WTC11 (cell line): ENCODE data around the gene AP4S1. TPM values are rescaled to one million over a fixed set of nuclear protein-coding genes. Genes with fewer than 3 reads are reported as not detected.
"Not testable (repeated sequence)": the region's sequence is repeated elsewhere in the genome, so short reads cannot be mapped to it uniquely, and the experiment has no call there.

Experiments used
- ATAC-seq: fragments of 200-7000 bp; cut with Tn5 transposase; 2 replicates; pipeline ENCODE4 v1.10.0; 2021; ENCODE audit warnings: mild to moderate bottlenecking, moderate library complexity
- CTCF ChIA-PET: fragments of 300-600 bp; sonication (Branson Sonifier 250); formaldehyde crosslinking; loops from one replicate; lab custom pipeline; 2021; ENCODE audit warnings: antibody characterized with exemption; lab: Charles Lee
- POLR2A ChIA-PET: fragments of 350-600 bp; sonication (Branson Sonifier 250); formaldehyde crosslinking; loops from one replicate; lab custom pipeline; 2021; ENCODE audit warnings: antibody characterized with exemption; lab: Charles Lee
- DNase-seq: peaks from one replicate; pipeline ENCODE4 v3.0.0; 2021; ENCODE audit warnings: low spot score
- H3K27ac Mint-ChIP-seq: 2 replicates; pipeline ENCODE4 v1.8.0; 2021; ENCODE audit warnings: mixed read lengths
- H3K27me3 Mint-ChIP-seq: 2 replicates; pipeline ENCODE4 v1.8.0; 2021; ENCODE audit warnings: low read depth, mild to moderate bottlenecking, moderate library complexity, mixed read lengths
- H3K36me3 Mint-ChIP-seq: 2 replicates; pipeline ENCODE4 v1.8.0; 2021; ENCODE audit warnings: mixed read lengths
- H3K4me1 Mint-ChIP-seq: 2 replicates; pipeline ENCODE4 v1.8.0; 2022; ENCODE audit warnings: mixed read lengths
- H3K4me3 Mint-ChIP-seq: 2 replicates; pipeline ENCODE4 v1.8.0; 2021; ENCODE audit warnings: mild to moderate bottlenecking, moderate library complexity, mixed read lengths
- H3K9me3 Mint-ChIP-seq: 2 replicates; pipeline ENCODE4 v1.8.0; 2021; ENCODE audit warnings: mixed read lengths
- ARID4B ChIP-seq: sonication (generic); formaldehyde crosslinking; IDR thresholded peaks from 2 replicates; pipeline ENCODE4 v1.8.0; 2023; ENCODE audit warnings: missing genetic modification reagents, mild to moderate bottlenecking, borderline replicate concordance
- ELF4 ChIP-seq: sonication (generic); formaldehyde crosslinking; IDR thresholded peaks from 2 replicates; pipeline ENCODE4 v1.8.1; 2022; ENCODE audit warnings: low read depth, mild to moderate bottlenecking, moderate library complexity, missing genetic modification reagents
- EMX1 ChIP-seq: fragments of 250-450 bp; sonication (Bioruptor Pico); IDR thresholded peaks from 2 replicates; pipeline ENCODE4 v1.8.0; 2021; ENCODE audit warnings: mild to moderate bottlenecking
- FOXJ3 ChIP-seq: sonication (generic); formaldehyde crosslinking; IDR thresholded peaks from 2 replicates; pipeline ENCODE4 v1.9.0; 2021; ENCODE audit warnings: missing genetic modification reagents, mild to moderate bottlenecking, borderline replicate concordance
- IRF1 ChIP-seq: sonication (generic); formaldehyde crosslinking; IDR thresholded peaks from 2 replicates; pipeline ENCODE4 v1.8.0; 2023; ENCODE audit warnings: missing genetic modification reagents
- KAT7 ChIP-seq: sonication (generic); formaldehyde crosslinking; IDR thresholded peaks from 2 replicates; pipeline ENCODE4 v1.8.1; 2023; ENCODE audit warnings: missing genetic modification reagents, mild to moderate bottlenecking, borderline replicate concordance
- NFE2L1 ChIP-seq: sonication (generic); formaldehyde crosslinking; IDR thresholded peaks from 2 replicates; pipeline ENCODE4 v1.8.1; 2023; ENCODE audit warnings: missing genetic modification reagents
- RORB ChIP-seq: fragments of 250-450 bp; sonication (Bioruptor Pico); IDR thresholded peaks from 2 replicates; pipeline ENCODE4 v1.9.0; 2021; ENCODE audit warnings: mild to moderate bottlenecking
- SMAD3 ChIP-seq: sonication (generic); formaldehyde crosslinking; IDR thresholded peaks from 2 replicates; pipeline ENCODE4 v1.8.0; 2022; ENCODE audit warnings: missing genetic modification reagents, mild to moderate bottlenecking, borderline replicate concordance
- SMAD4 ChIP-seq: sonication (generic); formaldehyde crosslinking; IDR thresholded peaks from 2 replicates; pipeline ENCODE4 v1.8.0; 2022; ENCODE audit warnings: mild to moderate bottlenecking, missing genetic modification reagents
- SP1 ChIP-seq: sonication (generic); formaldehyde crosslinking; conservative IDR thresholded peaks from 2 replicates; pipeline ENCODE4 v1.8.1; 2022; ENCODE audit warnings: missing genetic modification reagents
- ZBTB21 ChIP-seq: sonication (generic); formaldehyde crosslinking; IDR thresholded peaks from 2 replicates; pipeline ENCODE4 v1.8.1; 2023; ENCODE audit warnings: mild to moderate bottlenecking, missing genetic modification reagents, borderline replicate concordance
- ZNF232 ChIP-seq: sonication (generic); formaldehyde crosslinking; IDR thresholded peaks from 2 replicates; pipeline ENCODE4 v1.8.0; 2022; ENCODE audit warnings: mild to moderate bottlenecking, missing genetic modification reagents
- ZNF423 ChIP-seq: fragments of 250-450 bp; sonication (Bioruptor Pico); IDR thresholded peaks from 2 replicates; pipeline ENCODE4 v2.1.2; 2022; ENCODE audit warnings: mild to moderate bottlenecking, moderate library complexity
- ZNF425 ChIP-seq: fragments of 250-450 bp; sonication (Bioruptor Pico); conservative IDR thresholded peaks from 2 replicates; pipeline ENCODE4 v1.9.0; 2021; ENCODE audit warnings: mild to moderate bottlenecking
- ZNF532 ChIP-seq: fragments of 250-450 bp; sonication (Bioruptor Pico); IDR thresholded peaks from 2 replicates; pipeline ENCODE4 v1.9.0; 2021; ENCODE audit warnings: mild to moderate bottlenecking, borderline replicate concordance
- total RNA-seq: library from RNA; stranded (reverse); gene quantifications from 3 replicates; pipeline ENCODE4 v1.2.3, GENCODE V29; 2021

Gene AP4S1
- total RNA-seq, 1 experiment from 2014 or later = 7.0 TPM

GRCh38 chr14:31085027-31085426, 59.6 kb downstream of the AP4S1 start (continued):
- TF ChIP-seq ZNF425 (CRISPR knock-in tag) = no peak
- no peak for TF ChIP-seq FOXJ3
- TF ChIP-seq ZBTB21 (CRISPR knock-in tag) = no peak
- no peak for TF ChIP-seq ZNF423 (CRISPR knock-in tag)
- no peak for TF ChIP-seq ZNF532 (CRISPR knock-in tag)
- TF ChIP-seq IRF1 (CRISPR knock-in tag) = no peak
- TF ChIP-seq KAT7 (CRISPR knock-in tag) = no peak
- no peak for TF ChIP-seq ELF4
- TF ChIP-seq EMX1 (CRISPR knock-in tag) = no peak

GRCh38 chr14:31086466-31086865, 61.0 kb downstream of the AP4S1 start:
- H3K27me3 Mint-ChIP-seq, H3K27ac Mint-ChIP-seq, H3K4me3 Mint-ChIP-seq, H3K4me1 Mint-ChIP-seq, DNase-seq, H3K36me3 Mint-ChIP-seq, CTCF ChIA-PET, H3K9me3 Mint-ChIP-seq, ATAC-seq: not testable (repeated sequence)
- POLR2A ChIA-PET = interaction anchor here (0.5 to 1.2 kb wide), 2 partner anchors 51 to 60 kb away, joined by 3 to 4 read pairs; partner anchors contain the start of gene STRN3

GRCh38 chr14:31090883-31091764, 65.7 kb downstream of the AP4S1 start:
- CTCF ChIA-PET = interaction anchor here (1.2 kb wide), 1 partner anchor 116 kb away, joined by 3 read pairs; the partner anchor contains the start of gene HECTD1
- H3K4me1 Mint-ChIP-seq = no peaks in the 10 kb centered on the region
- no peak for TF ChIP-seq ZNF232 (CRISPR knock-in tag)
- no peak for TF ChIP-seq SMAD3 (CRISPR knock-in tag)
- ATAC-seq (no peak), DNase-seq (no peak)
- H3K4me3 Mint-ChIP-seq = no peak overlapping the region
- POLR2A ChIA-PET = interaction anchor here (0.7 kb wide), 1 partner anchor 1231 kb away, joined by 4 read pairs; no protein-coding TSS in a partner anchor
- no peaks in the 10 kb centered on the region for H3K9me3 Mint-ChIP-seq
- no peaks in the 10 kb centered on the region for H3K36me3 Mint-ChIP-seq
- no peaks in the 10 kb centered on the region for H3K27me3 Mint-ChIP-seq
- H3K27ac Mint-ChIP-seq = 0 out of 2 replicates have a peak overlapping the region, but pooled peaks have one; percentile 28

- Mint-ChIP-seq H3K4me3 (no peak overlapping the region), H3K27me3 (no peaks in the 10 kb centered on the region), H3K4me1 (no peaks in the 10 kb centered on the region), H3K9me3 (no peaks in the 10 kb centered on the region), H3K27ac (no peak overlapping the region), H3K36me3 (no peaks in the 10 kb centered on the region)
- no peak for ATAC-seq
- no peak for DNase-seq
- ChIA-PET CTCF (no interaction called here), POLR2A (no interaction called here)
- TF ChIP-seq NFE2L1 (CRISPR knock-in tag) (no peak), RORB (no peak), ARID4B (CRISPR knock-in tag) (no peak), SP1 (no peak), SMAD4 (CRISPR knock-in tag) (no peak)
These were observed 66.8 kb downstream of the AP4S1 start for GRCh38 chr14:31092160-31092708.
